Endothelial cell (in vitro differentiated cells): Measurements from ENCODE around the gene KRT37. TPM values are rescaled to one million over a fixed set of nuclear protein-coding genes. Genes with fewer than 3 reads are reported as not detected.

Experiments
- DNase-seq: peaks from one replicate; pipeline ENCODE4 v3.0.0; 2021; ENCODE audit warnings: low spot score
- H3K27ac Mint-ChIP-seq: one replicate; pipeline ENCODE4 v1.8.0; 2021; ENCODE audit warnings: mixed read lengths, inconsistent platforms; ENCODE audit not compliant: unreplicated experiment
- H3K27me3 Mint-ChIP-seq: one replicate; pipeline ENCODE4 v1.8.0; 2021; ENCODE audit warnings: mild to moderate bottlenecking, moderate library complexity, mixed read lengths, inconsistent platforms; ENCODE audit not compliant: unreplicated experiment
- H3K36me3 Mint-ChIP-seq: one replicate; pipeline ENCODE4 v1.8.0; 2021; ENCODE audit warnings: mild to moderate bottlenecking, low read depth, mixed read lengths, inconsistent platforms; ENCODE audit not compliant: unreplicated experiment
- H3K4me1 Mint-ChIP-seq: one replicate; pipeline ENCODE4 v1.8.0; 2021; ENCODE audit warnings: mild to moderate bottlenecking, mixed read lengths, inconsistent platforms; ENCODE audit not compliant: unreplicated experiment
- H3K4me3 Mint-ChIP-seq: one replicate; pipeline ENCODE4 v1.8.0; 2021; ENCODE audit warnings: mild to moderate bottlenecking, mixed read lengths, inconsistent platforms; ENCODE audit not compliant: unreplicated experiment
- H3K9me3 Mint-ChIP-seq: one replicate; pipeline ENCODE4 v1.8.0; 2021; ENCODE audit warnings: mixed read lengths, inconsistent platforms; ENCODE audit not compliant: unreplicated experiment
- total RNA-seq: library from RNA; stranded (reverse); fragmentation: NEBNext Ultra II Directional; extraction: Animal tissue kit (Norgen Biotek cat#: 25700); gene quantifications from one replicate; pipeline ENCODE4 v1.2.1, GENCODE V29; 2021; ENCODE audit not compliant: unreplicated experiment
- TF ChIP-seq, protein P1 (sequence below): fragments of 200-600 bp; sonication (generic); IDR thresholded peaks from one replicate; pipeline ENCODE4 v1.5.0; 2021; ENCODE audit warnings: antibody characterized with exemption; ENCODE audit not compliant: unreplicated experiment

The KRT37 gene
- total RNA-seq, 1 donor from 2014 or later = not detected

DNA sequence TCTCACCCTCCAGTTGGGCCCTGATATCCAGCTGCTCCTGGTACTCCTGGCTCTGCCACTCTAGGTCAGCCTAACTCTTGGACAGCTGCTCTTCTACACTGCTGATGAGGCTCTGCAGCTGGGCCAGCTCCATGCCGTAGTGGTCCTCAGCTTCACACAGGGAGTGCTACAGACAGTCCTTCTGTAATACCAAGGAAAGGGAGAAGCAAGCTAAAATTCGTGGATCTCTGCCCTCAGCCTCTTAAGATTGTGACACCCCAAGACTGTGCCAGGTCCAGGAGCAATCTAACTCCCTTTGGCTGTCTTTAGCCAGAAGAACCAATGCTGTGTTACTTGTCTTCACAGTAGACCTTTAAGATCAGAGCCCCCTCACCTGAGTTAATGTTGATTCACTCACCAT lies 24.1 kb upstream of the KRT37 start:
- Mint-ChIP-seq H3K27ac (no peak overlapping the region), H3K9me3 (no peaks in the 10 kb centered on the region), H3K4me3 (no peak overlapping the region), H3K4me1 (no peaks in the 10 kb centered on the region), H3K27me3 (no peaks in the 10 kb centered on the region), H3K36me3 (no peaks in the 10 kb centered on the region)
- TF ChIP-seq, protein P1, sequence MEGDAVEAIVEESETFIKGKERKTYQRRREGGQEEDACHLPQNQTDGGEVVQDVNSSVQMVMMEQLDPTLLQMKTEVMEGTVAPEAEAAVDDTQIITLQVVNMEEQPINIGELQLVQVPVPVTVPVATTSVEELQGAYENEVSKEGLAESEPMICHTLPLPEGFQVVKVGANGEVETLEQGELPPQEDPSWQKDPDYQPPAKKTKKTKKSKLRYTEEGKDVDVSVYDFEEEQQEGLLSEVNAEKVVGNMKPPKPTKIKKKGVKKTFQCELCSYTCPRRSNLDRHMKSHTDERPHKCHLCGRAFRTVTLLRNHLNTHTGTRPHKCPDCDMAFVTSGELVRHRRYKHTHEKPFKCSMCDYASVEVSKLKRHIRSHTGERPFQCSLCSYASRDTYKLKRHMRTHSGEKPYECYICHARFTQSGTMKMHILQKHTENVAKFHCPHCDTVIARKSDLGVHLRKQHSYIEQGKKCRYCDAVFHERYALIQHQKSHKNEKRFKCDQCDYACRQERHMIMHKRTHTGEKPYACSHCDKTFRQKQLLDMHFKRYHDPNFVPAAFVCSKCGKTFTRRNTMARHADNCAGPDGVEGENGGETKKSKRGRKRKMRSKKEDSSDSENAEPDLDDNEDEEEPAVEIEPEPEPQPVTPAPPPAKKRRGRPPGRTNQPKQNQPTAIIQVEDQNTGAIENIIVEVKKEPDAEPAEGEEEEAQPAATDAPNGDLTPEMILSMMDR = no peak
- DNase-seq = no peak

- DNase-seq = no peak
- no peaks in the 10 kb centered on the region for H3K27me3 Mint-ChIP-seq
- TF ChIP-seq, protein P1 = no peak
- no peaks in the 10 kb centered on the region for H3K36me3 Mint-ChIP-seq
- H3K9me3 Mint-ChIP-seq = no peaks in the 10 kb centered on the region
- no peak overlapping the region for H3K4me3 Mint-ChIP-seq
- no peaks in the 10 kb centered on the region for H3K4me1 Mint-ChIP-seq
- H3K27ac Mint-ChIP-seq = no peak overlapping the region
Measured at GRCh38 chr17:41446806-41447205, 22.4 kb upstream of the KRT37 start.

- H3K4me3 Mint-ChIP-seq = no peak overlapping the region
- no peaks in the 10 kb centered on the region for H3K4me1 Mint-ChIP-seq
- no peak overlapping the region for H3K27ac Mint-ChIP-seq
- peaks cover 1% of the 10 kb centered on the region for H3K27me3 Mint-ChIP-seq
- TF ChIP-seq, protein P1 = no peak
- no peaks in the 10 kb centered on the region for H3K36me3 Mint-ChIP-seq
- no peaks in the 10 kb centered on the region for H3K9me3 Mint-ChIP-seq
- DNase-seq = no peak
Measured at GRCh38 chr17:41444640-41445039, 20.3 kb upstream of the KRT37 start.

DNA sequence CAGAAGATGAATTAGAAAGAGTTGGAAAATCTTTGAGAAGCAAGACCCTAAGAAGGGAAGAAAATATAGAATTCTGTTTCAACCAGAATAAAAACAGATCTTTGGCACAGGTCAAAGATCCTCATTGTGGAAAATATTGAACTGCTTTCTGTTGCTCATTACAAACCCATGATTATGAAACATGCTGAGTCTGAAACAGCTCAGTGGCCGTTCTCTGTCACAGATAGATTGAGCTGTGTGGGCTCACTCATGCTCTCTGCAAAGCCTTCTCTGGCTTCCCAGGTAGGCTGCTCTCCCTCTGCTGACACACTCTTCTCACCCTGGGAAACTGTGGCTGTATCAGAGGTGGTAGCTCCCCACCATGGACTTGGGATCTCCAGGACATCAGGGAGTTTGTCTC lies 19.8 kb upstream of the KRT37 start:
- H3K27me3 Mint-ChIP-seq = peaks cover 1% of the 10 kb centered on the region
- no peaks in the 10 kb centered on the region for H3K36me3 Mint-ChIP-seq
- TF ChIP-seq, protein P1 = no peak
- no peaks in the 10 kb centered on the region for H3K9me3 Mint-ChIP-seq
- H3K4me3 Mint-ChIP-seq = no peak overlapping the region
- H3K4me1 Mint-ChIP-seq = no peaks in the 10 kb centered on the region
- no peak overlapping the region for H3K27ac Mint-ChIP-seq
- no peak for DNase-seq

GRCh38 chr17:41442739-41443138 lies 18.4 kb upstream of the KRT37 start:
- H3K4me1 Mint-ChIP-seq = no peaks in the 10 kb centered on the region
- TF ChIP-seq, protein P1 = no peak
- no peak overlapping the region for H3K27ac Mint-ChIP-seq
- no peaks in the 10 kb centered on the region for H3K36me3 Mint-ChIP-seq
- peaks cover 1% of the 10 kb centered on the region for H3K27me3 Mint-ChIP-seq
- DNase-seq = no peak
- H3K9me3 Mint-ChIP-seq = no peaks in the 10 kb centered on the region
- no peak overlapping the region for H3K4me3 Mint-ChIP-seq
